ENCODE measurements around the gene SNX33. TPM values are rescaled to one million over a fixed set of nuclear protein-coding genes. Genes with fewer than 3 reads are reported as not detected.
"Not testable (repeated sequence)": the region's sequence is repeated elsewhere in the genome, so short reads cannot be mapped to it uniquely, and the experiment has no call there.

The SNX33 gene
- total RNA-seq, 1 donor from 2014 or later, result 13.3 TPM

DNA sequence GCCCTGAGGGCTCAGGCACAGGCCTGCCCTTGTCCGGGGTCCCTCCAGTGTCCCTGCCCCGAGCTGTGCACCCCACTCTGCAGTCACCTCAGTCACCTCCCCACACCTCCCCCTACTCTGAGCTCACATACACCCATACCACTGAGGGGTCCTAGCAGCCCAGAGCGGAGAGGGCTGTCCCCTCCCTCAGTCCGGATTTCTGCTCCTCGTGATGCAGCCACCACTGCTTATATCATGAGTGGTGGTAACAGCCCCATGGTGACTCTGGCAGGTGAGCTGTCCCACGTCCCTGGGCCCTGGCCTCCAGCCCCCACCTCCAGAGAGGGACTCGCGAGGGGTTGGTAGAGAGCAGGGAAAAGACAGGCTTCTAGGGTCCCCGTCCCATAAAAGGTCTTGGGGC, 56.9 kb downstream of the SNX33 start:
- no peak for DNase-seq (ENCODE audit: missing footprints)
- intact Hi-C loops (cut with DNase I), result no loop called here
- ATAC-seq, result no peak

DNA sequence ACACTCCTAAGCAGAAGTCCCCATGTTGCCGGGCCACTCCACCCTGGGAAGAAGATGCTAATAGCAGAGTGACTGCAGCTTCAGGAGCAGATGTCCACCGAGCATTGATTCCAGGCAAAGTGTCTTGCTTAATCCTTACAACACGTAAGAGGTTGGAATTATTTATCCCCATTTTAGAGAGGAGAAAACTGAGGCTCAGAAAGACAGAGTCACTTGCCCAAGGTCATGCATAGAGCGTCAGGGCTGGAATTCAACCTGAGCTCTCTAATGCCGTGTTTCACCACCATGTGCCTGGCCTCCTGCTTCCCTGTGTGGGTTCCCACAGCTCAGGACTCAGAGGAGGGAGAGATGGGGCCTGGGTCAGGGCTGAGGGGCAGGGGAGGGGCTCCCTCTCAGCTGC, 57.7 kb downstream of the SNX33 start:
- intact Hi-C loops (cut with DNase I); ATAC-seq; DNase-seq (ENCODE audit: missing footprints): not testable (repeated sequence)

- DNase-seq (ENCODE audit: missing footprints) (no peak), ATAC-seq (no peak)
- intact Hi-C loops (cut with DNase I), result no loop called here
Measured at GRCh38 chr15:75705854-75706681, 58.4 kb downstream of the SNX33 start.

- intact Hi-C loops (cut with DNase I), result no loop called here
- no peak for DNase-seq (ENCODE audit: missing footprints)
- no peak for ATAC-seq
Measured at GRCh38 chr15:75706682-75706954, 58.9 kb downstream of the SNX33 start.

DNA sequence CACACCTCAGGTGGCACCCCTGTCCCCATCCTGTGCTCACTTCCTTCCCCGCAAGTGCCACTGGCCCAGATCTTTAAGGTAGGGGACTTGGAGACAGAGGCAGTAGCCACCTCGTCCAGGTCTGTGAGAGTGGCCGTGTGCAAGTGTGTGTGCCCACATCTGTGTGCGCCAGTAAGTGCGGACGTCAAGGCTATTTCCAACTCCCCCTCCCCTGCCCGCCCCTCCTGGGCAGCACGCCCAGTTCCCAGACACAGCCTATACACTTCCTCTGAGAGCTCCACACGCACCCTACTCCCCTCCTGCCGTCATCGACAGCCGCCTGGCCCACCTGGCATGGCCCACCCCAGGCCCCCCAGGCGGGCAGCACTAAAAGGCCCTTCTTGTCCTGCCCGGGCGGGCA, 61.7 kb downstream of the SNX33 start:
- DNase-seq (ENCODE audit: missing footprints) (peak; percentile 85), ATAC-seq (peak; percentile 64)
- intact Hi-C loops (cut with DNase I), result not testable (repeated sequence)

DNA sequence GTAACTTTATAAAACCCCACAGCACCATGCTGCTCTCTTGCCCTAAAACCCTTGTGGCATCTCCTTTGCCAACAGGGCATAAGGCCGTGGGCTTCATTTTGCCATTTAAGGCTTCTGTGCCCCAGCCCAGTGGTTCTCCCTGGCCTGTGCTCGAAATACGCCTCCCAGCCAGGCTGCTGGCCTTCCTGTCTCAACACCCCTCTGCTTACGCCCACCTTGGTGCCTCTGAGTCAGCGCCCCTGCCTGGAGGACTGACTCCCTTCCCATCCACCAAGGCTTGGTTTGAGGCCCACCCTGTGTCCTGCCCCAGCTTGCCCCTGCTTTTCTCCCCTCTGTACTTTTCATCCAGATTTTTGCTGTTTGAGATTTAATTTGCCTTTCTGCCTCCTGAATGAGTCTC, 63.2 kb downstream of the SNX33 start:
- intact Hi-C loops (cut with DNase I); ATAC-seq; DNase-seq (ENCODE audit: missing footprints): not testable (repeated sequence)

- ATAC-seq; intact Hi-C loops (cut with DNase I); DNase-seq (ENCODE audit: missing footprints): not testable (repeated sequence)
Measured at GRCh38 chr15:75711495-75711894, 63.8 kb downstream of the SNX33 start.

Other genes starting within 250 kb of the SNX33 start
- gene SIN3A, start 196.2 kb upstream of the SNX33 start, total RNA-seq, result 24.5 TPM
- gene PTPN9, start 68.6 kb upstream of the SNX33 start, total RNA-seq, result 9.3 TPM
- gene SNUPN, start 22.2 kb upstream of the SNX33 start, total RNA-seq, result 19.4 TPM
- 43.3 TPM for gene IMP3, start 7.7 kb upstream of the SNX33 start, total RNA-seq
- gene CSPG4, start 64.9 kb downstream of the SNX33 start, total RNA-seq, result 7.8 TPM
- gene UBE2Q2, start 195.5 kb downstream of the SNX33 start, total RNA-seq, result 24.8 TPM

Data from Right ventricle myocardium inferior (tissue), 1 donor.